ENCODE measurements around the gene PRF1.
"Not testable (repeated sequence)": the region's sequence is repeated elsewhere in the genome, so short reads cannot be mapped to it uniquely, and the experiment has no call there.

Gene PRF1

DNA sequence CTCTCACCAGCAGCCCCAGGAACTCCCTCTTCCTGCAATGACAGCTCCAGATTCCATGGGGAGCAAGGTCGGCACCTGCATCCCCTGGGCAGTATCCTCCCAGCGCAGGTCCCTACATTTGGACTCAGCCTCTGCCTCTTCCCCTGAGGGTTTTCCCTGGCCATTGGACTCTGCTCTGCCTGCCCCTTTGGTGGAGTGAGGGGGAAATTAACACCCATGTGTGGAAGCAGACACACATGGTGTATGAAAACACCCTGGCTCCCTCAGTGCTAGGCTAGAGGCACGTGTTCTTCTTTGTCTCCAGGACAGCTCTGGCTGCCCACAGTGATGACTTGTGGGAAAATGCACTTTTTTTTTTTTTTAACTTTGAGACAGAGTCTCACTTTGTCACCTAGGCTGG, 8.4 kb downstream of the PRF1 start:
- DNase-seq (ENCODE audit: low read depth in 3 of 3), result no peak

DNA sequence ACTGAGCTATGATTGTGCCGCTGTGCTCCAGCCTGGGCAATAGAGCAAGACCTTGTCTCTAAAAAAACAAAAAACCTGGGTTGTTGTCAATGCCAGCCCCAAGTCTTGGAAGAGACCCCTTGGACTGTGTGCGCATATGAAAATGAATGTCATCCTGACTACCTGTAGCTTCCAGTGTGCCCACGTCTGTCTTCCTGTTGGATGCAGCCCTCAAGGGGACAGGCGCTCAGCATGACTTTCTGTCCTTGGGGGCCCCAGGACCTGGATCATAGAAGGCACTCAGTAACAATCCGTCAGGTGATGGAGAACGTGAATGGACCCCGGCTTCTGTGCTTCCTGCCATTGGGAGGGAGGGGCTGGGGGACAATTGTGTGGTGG, 9.0 kb downstream of the PRF1 start:
- DNase-seq (ENCODE audit: low read depth in 3 of 3), result no peak

DNA sequence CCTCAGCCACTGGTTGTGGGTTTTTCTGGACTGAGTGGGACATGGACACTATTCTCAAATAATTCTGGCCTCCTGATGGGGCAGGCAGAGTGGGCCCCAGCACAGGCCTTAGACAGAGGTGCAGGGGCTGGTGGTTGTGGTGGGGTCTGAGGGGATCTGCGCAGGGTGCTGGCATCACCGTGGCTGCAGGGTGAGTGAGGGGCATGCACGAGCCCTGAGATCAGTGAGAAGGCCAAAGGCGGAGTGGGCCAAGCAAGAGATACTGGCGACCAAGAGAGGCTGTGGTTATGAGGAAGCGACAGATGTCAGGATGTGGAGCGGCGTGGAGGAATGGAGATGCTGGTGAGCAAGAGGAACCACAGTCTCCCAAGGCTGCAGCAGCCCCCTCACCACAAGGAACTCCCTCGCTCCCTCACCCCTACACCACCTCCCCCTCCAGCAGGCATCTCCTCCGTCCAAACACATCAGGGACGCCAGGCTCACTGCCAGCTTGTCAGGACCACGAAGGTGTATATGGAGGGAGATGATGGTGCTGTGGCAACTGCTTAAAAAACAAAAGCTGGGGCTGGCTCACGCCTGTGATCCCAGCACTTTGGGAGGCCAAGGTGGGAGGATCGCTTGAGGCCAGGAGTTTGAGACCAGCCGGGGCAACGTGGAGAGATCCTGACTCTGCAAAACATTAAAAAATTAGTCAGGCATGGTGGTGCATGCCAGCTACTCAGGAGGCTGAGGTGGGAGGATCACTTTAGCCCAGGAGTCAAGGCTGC, 9.6 kb downstream of the PRF1 start:
- no peak for DNase-seq (ENCODE audit: low read depth in 3 of 3)

DNA sequence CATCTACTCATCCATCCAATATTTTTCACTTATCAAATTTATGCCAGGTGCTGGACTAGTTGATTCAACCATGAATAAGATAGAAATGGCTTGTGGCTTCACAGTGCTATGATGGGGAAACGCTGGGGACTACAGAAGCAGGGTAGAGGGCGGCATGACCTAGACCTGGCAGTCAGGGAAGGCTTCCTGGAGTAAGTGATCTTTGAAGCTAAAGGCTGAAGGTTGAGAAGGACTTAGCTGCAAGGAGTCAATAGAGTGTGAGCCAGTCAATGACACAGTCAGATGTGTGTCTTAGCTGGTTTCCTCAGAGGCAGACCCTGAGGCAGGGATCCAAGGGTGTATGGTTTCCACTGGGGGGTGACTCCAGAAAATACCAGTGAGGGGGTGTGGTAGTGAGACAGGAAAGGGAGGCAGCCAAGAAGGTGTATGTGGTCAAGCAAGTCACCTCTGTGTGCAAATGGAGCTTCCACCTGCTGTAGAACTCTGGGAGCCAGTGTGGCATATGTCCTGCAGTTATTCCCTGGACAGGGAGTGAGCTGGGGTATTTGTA, 10.3 kb downstream of the PRF1 start:
- no peak for DNase-seq (ENCODE audit: low read depth in 3 of 3)

DNA sequence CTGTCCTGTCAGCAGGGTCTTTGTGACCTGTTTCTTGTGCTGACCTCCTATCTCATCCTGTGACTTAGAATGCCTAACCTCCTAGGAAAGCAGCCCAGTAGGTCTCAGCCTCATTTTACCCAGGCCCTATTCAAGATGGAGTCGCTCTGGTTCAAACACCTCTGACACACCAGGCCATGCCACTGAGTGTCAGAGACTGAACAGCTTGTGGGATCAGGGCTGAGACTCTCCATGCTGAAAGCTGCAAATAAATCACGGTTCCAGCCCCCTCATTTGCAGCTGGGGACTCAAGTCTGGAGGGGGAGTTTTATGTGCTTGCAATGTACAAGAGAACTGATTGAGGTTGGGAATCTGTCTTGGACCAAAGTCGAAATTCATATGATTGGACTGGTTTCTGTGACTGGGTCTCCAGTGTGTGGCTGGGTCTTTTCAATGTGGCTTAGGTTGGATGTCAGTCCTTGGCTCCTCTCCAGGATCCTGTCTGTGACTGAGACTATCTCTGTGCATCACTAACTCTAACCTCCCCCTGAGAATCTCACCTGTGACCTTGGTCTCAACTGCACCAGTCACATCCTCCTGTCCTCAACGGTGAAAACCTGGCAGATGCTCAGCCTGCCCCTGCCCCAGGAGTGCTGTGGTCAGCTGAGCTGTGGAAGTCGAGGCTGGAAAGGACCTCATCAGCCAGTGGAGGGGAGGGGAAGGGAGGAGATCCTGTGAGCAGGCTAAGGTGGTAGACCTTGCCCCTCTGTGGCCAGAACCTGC, 11.7 kb downstream of the PRF1 start:
- DNase-seq (ENCODE audit: low read depth in 3 of 3), result no peak

DNA sequence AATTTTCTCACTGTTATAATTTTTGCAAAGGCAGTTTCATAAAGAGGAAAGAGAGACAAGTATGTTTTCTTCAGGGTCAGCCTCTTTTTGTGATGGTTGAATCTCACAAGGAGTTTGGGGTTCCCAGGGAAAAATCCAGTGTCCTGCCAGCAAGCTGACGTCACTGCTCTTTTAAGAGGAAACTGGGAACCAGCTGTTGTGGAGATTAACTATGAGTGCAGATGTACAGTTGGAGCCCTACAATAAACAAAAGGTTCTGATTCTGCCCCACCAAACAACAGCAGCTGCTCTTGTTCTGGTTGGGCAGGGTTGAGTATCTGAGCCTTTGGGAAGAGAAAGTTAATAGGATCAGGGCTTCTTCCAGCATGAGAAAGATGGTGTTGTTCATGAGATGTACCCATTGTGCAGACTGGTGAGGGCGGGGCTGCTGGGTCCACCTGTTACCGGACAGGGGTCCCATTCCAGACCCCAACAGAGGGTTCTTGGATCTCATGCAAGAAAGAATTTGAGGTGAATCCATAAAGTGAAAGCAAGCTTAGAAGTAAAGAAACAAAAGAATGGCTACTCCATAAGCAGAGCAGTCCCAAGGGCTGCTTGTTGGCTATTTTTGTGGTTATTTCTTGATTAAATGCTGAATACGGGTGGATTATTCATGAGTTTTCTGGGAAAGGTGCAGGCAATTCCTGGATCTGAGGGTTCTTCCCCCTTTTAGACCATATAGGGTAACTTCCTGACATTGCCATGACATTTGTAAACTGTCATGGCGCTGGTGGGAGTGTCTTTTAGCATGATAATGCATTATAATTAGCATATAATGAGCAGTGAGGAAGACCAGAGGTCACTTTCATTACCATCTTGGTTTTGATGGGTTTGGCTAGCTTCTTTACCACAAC, 12.5 kb downstream of the PRF1 start:
- DNase-seq (ENCODE audit: low read depth in 3 of 3), result no peak

DNA sequence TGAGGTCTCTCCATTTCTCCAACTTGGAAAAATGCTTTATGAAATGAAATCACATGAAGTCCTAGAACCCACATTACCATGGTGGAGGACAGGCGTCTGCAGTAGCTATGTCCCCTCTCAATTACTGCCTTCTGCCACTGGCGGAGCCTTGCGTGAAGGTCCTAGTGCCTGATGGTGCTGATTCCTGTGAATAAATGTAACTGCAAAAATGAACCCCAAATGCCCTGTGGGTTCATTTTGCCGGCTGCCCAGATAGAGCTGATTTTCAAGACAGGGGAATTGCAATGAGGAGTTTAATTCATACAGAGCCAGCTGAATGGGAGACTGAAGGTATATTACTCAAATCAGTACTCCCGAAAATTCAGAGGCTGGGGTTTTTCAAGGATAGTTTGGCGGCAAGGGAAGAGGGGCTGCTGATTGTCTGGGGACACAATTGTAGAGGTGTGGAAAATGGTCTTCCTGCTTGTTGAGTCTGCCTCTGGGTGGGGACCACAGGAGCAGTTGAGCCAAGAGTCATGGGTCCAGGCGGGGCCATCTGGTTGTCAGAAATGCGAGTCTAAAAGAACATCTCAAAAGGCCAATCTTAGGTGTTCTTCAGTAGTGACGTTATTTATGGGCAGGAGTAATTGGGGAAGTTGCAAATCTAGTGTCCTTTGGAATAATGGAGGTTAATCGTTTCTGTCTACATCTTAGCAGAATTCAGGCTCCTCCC, 13.5 kb downstream of the PRF1 start:
- no peak for DNase-seq (ENCODE audit: low read depth in 3 of 3)

DNA sequence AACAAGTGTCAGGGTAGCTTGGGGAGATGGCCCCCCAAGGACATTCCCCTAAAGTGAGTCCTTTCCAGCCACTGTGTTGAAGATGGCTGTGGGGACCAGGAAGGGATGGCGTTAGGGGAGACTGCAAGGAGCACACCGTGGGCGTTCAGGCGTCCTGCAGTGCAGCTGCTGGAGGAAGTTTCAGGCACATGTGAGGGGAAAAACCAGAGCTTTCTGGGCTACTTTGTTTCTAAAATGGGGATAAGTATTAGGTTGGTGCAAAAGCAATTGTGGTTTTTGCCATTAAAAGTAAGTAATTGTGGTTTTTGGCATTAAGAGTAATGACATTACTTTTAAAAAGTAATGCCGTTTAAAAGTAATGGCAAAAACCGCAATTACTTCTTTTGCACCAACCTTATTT, 14.3 kb downstream of the PRF1 start:
- no peak for DNase-seq (ENCODE audit: low read depth in 3 of 3)

DNA sequence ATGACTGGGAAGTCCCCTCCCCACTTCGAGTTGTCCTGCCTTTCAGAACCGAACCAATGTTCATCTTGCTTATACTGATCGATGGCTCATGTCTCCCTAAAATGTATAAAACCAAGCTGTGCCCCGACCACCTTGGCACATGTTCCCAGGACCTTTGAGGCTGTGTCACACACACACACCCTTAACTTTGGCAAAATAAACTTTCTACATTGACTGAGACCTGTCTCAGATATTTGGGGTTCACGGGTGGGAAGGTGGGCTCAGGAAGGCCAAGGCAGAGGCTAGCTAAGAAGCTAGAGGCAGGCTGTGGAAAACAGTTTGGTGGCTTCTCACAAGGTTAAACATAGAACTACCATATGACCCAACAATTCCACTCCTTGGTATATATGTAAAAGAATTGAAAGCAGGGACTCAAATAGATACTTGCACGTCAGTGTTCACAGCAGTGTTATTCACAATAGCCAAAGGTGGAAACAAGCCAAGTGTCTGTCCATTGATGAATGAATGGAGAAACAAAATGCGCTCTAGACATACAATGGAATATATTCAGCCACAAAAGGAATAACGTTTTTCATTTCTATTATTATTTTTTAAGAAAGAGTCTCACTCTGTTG, 15.4 kb downstream of the PRF1 start:
- DNase-seq (ENCODE audit: low read depth in 3 of 3), result no peak

DNA sequence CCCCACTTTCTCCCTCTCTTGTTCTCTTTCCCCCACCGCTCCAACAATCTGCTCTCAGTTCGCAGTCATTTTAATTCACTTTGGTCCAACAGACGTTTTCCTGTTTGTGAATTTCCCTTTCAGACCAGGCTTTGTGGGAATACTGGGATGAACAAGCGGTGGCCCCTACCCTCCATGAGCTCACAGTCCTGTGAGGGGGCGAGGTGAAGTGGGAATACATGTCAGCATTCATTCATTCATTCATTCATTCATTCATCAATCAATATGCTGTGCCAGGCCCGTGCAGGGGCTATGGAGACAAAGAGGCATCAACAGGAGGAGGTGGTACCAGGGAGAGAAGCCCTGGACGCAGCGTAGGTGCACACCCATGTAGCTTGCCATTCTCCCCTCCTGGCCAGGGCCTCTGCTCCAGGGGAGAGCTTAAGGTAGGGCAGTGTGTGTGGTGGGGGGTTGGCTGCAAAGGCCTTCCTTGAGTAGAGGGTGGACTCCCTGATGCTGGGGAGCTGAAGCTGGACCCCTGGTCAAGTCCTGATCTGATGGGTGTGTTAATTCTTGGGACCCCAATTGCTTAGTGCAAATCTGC, 16.1 kb downstream of the PRF1 start:
- DNase-seq (ENCODE audit: low read depth in 3 of 3), result no peak

DNA sequence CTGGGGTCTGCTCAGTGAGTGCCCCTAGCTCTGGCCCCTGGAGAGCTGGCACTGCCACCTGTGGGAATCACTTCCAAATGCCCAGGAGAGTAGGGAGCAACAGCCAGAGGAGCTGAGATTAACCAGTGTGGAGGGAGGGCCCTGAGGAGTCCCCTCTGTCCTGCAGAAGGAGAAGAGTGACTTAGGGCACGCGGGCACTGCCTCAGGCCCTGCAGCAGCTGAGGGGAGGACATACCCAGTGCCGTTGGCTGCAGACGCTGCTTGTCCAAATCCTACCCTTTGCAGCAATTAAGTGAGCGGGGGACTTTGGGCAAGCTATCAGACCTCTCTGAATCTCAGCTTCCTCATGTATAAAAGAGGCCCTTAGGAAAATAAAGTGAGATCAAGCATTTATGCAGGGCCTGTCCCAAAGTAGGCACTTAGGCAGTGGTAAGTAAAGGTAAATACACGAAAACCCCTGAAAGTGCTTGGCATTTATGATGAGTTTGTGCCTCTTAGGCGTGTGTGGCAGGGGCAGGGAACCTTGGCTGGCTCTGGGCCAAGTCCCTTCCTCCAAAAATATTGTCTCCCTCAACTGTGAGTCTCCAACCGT, 16.9 kb downstream of the PRF1 start:
- no peak for DNase-seq (ENCODE audit: low read depth in 3 of 3)

DNA sequence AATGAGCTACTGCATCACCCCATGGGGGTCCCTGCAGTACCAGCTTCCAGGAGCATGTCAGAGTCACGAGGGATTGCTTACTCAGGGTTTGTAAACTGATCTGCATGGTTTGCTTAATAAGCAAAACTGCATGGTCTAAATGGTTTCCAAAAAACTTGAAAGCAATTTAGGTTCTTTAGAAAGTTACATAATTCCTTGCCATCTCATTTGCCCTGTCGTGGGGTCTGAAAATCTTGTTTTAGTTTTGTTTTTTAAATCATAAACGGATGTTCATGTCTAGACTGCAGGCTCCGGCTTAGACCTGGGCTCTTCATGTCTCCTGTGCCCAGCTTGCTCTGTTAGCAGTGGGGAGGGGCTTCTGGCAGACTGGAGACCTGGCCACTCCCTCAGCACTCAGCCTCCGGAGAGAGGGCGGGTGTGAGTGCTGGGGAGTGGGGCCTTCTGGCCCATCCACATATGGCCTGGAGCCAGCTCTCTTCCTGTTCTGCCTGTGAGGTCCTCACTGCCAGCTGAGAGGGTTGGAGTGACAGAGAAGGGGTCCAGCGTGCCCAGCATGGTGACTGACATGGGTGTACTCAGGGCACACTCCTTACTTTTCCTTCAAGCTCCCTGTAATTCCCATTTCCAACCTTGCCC, 17.5 kb downstream of the PRF1 start:
- DNase-seq (ENCODE audit: low read depth in 3 of 3), result no peak

DNA sequence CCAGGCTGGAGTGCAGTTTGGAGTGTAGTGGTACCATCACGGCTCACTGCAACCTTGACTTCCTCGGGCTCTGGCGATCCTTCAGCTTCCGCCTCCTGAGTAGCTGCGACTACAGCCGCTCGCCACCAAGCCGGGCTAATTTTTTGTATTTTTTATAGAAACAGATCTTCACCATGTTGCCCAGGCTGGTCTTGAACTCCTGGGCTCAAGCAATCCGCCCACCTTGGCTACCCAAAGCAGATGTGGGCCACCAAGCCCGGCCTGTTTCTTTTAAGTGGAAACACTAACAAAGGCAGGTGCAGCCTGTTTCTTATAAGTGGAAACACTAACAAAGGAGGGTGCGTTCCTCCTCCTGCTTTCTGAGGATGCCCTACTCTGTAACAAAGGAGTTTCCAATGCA, 18.2 kb downstream of the PRF1 start:
- DNase-seq (ENCODE audit: low read depth in 3 of 3), result no peak

DNA sequence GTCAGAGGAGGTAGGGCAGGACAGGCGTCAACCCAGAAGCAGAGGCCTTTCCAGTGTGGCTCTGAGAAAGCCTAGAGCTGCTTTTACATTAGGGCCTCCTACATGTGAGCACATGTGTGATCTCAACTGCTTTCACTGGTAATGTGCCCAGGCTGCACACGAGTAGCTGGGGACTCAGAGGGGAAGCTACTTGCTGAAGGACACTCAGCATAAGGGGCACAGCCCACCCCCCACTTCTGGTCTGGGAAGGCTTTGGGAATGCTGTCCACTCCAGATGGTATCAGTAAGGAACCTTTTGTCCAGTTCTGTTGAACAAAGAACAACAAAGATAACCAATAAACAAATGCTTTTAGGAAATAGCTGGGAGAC, 18.9 kb downstream of the PRF1 start:
- no peak for DNase-seq (ENCODE audit: low read depth in 3 of 3)

DNA sequence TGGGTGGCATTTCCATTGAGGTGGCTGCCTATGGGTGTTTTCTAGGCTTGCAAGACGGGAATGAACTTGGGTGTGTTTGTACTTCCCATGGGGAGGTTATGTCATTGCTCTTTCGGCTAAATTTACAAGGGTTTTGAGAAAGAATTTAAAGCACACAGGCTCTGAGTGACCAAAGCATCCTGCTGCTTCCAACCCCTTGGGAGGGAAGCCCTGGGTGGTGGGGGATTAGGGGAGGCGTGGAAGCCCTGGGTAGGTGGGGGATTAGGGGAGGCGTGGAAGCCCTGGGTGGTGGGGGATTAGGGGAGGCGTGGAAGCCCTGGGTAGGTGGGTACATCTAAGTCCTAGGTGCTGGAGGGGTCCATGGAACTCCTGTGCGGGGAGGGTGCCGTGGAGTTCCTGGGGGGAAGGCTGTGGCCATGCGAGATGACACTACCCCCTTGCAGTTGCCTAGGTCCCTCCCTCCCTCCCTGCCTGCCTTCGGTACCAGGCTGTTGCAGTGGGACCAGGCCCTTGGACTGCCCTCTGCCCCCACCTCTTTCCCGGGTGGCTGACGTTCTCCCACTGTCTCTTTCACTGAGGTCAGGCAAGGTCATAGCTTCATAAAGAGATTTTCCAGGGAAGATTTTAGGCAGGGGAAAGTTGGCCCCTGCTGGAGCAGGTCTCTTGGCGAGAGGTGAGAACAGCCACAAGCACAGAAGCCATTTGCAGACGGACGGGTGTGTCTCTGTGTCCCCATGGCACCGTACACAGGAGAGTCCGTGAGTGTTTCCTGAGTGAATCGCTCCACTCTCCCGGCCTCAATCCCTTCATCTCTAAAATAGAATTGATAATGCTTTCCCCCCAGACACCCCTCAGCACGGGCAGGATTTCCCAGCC, 19.5 kb downstream of the PRF1 start:
- DNase-seq (ENCODE audit: low read depth in 3 of 3), result no peak

DNA sequence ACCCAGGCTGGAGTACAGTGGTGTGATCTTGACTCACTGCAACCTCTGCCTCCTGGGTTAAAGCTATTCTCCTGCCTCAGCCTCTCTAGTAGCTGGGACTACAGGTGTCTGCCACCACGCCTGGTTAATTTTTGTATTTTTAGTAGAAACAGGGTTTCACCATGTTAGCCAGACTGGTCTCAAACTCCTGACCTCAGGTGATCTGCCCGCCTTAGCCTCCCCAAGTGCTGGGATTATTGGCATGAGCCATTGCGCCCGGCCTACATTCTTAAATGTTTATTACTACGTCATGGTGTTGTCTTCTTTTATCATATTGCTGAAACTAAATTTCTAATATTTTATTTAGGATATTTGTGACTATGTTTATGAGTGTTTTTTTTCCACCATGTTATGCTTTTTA, 21.4 kb downstream of the PRF1 start:
- not testable (repeated sequence) for DNase-seq (ENCODE audit: low read depth in 3 of 3)

DNA sequence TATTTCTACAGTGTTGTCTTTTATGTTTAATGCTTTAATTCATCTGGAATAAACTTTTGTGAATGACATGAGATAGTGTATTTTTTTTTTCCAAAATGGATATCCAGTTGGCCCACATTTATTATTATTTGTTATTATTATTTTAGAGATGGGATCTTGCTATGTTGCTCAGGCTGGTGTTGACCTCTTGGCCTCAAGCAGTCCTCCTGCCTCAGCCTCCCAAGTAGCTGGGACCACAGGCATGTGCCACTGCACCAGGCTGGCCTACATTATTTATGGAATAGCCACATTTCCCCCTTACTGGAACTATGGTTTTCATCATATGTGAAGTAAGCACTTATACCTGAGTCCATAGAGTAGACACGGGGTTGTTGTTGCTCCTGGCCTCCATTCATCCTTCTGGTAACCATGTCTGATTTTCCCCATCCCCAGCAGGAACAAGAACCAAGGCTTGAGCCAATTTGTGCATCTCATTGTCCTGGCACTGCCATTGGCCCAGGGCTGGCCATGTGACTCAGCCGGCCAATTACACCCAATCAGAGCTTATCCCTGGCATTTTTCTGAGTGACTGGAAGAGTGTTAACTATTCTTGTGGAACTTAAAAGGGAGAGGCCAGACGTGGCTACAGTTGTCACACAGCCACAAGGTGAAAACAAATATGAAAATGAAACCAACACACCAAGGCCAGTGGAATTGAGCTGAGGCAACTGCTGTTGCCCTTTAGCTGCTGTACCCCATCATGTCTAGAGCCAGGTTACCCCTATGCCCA, 23.1 kb downstream of the PRF1 start:
- DNase-seq (ENCODE audit: low read depth in 3 of 3), result no peak

DNA sequence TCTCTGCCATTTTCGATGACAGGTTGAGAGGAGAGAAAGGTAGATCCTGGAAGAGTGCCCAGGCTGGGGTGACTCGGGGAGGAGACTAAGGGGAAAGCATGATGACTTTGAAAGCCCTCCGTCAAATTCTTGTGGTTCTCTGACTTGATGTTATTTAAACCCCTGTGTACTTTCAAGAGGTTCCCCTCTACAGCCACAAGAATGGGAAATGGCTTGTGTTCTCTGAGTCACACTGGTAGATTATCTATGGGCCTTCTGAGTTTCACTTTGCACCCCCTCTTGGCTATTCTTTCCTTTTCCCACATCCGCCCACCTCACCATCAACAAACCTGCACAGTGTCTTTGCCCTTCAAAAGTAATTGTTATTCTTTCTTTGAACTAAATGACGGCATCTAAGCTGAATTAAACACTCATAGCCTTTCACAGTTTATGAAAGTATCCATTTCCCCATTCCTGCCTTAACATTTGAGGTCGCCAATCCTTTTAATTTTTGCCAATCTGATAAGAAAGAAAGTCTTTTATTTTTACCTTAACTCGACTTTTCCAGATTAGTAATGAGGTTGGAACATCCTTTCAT, 24.1 kb downstream of the PRF1 start:
- DNase-seq (ENCODE audit: low read depth in 3 of 3), result peak in 2 of 3 experiments; percentile 32 to 35

Data from stimulated activated CD4-positive, alpha-beta T cell treated with anti-CD3 and anti-CD28 coated beads, TNF-alpha, amount 100 ng/mL, for 4 hours (primary cell).